IPS DF 4.7 (cell line): ENCODE data around the gene TFDP1.

ENCODE experiments used
- DNase-seq: peaks from one replicate; pipeline ENCODE4 v3.0.0-alpha.2; 2013; ENCODE audit warnings: low spot score; ENCODE audit errors: extremely low read depth

TFDP1 gene

DNA sequence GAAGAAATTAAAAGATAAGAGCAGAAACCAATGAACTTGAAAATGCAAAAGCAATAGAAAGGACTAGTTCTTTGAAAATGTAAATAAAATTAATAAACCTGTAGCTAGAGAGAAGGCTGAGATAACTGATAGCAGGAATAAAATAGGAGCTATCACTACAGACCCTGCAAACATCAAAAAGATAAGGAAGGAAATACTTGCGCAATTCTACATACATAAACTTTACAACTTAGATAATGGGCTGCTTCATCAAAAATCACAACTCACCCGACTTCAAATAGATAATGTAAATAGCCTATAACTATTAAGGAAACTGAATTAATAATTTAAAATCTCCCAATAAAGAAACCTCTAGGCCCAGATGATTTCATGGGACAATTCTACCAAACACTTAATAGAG is 77.0 kb downstream of the TFDP1 start:
- DNase-seq, result no peak

DNA sequence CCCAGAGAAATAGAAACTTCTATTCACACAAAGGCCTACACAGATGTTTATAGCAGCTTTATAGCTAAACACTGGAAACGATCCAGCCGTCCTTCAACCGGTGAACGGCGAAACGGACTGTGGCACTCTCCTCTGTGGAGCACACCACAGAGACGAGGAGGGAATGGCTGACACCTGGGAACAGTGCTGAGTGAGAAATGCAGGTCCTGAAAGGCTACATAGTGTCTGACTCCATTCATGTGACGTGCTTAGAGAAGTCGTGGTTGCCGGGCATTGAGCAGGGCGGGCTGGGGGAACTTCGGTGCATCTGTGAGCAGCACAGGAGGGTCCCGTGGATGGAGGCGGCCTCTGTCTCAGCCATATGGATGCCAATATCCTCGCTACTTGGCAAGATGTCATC is 79.4 kb downstream of the TFDP1 start:
- DNase-seq, result no peak

DNA sequence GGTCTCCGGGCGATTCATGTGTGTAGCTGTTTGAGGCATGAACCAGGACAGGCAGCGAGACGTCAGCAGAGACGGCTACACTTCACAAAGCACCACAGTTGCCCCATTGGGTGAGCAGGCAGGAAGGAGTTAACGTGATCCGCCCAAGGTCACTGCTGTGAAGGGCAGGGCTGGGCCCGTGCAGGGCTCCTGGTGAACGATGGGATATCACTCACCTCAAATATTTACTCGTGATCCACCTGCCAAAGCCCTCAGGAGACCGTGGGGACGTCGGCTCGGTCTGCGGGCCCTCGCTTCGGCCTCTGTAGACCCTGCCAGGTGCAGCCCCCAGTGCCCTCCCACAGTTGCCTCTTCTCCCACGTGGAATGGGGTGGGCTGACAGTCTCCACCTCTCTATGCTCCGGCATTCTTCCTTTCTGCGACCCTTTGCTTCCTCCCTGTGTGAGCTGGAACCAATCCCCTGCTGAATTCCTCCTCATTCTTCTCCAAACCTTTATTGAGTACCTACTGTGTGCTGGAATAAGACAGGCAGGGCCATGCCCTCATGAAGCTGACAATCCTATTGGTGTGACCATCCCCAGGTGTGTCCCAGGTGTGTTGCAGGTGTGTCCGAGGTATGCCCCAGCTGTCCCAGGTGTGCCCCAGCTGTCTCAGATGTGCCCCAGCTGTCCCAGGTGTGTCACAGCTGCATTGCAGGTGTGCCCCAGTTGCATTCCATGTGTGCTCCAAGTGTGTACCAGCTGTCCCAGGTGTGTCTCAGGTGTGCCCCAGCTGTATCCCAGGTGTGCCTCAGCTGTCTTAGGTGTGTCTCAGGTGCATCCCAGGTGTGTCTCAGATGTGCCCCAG is 80.4 kb downstream of the TFDP1 start:
- DNase-seq, result no peak

DNA sequence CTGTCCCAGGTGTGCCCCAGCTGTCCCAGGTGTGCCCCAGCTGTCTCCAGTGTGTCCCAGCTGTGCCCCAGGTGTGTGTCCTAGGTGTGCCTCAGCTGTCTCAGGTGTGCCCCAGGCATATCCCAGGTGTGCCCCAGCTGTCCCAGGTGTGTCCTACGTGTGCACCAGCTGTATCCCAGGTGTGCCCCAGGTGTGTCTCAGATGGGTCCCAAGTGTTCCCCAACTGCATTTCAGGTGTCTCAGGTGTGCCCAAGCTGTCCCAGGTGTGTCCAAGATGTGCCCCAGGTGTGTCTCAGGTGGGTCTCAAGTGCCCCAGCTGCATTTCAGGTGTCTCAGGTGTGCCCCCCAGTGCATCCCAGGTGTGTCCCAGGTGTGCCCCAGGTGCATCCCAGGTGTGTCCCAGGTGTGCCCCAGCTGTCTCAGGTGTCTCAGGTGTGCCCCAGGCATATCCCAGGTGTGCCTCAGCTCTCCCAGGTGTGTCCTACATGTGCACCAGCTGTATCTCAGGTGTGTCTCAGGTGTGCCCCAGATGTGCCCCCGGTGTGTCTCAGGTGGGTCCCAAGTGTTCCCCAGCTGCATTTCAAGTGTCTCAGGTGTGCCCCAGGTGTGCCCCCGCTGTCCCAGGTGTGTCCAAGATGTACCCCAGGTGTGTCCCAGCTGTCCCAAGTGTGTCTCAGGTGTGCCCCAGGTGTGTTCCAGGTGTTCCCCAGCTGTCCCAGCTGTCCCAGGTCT is 81.2 kb downstream of the TFDP1 start:
- no peak for DNase-seq

DNA sequence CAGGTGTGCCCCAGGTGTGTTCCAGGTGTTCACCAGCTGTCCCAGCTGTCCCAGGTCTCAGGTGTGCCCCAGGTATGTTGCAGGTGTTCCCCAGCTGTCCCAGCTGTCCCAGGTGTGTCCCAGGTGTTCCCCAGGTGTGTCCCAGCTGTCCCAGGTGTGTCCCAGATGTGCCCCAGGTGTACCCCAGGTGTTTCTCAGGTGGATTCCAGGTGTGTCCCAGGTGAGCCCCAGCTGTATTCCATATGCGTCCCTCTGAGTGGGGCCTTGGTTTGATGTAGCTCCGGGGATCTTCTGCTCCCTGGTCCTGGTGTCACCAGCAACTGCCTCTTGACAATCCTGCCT is 81.7 kb downstream of the TFDP1 start:
- DNase-seq, result no peak

DNA sequence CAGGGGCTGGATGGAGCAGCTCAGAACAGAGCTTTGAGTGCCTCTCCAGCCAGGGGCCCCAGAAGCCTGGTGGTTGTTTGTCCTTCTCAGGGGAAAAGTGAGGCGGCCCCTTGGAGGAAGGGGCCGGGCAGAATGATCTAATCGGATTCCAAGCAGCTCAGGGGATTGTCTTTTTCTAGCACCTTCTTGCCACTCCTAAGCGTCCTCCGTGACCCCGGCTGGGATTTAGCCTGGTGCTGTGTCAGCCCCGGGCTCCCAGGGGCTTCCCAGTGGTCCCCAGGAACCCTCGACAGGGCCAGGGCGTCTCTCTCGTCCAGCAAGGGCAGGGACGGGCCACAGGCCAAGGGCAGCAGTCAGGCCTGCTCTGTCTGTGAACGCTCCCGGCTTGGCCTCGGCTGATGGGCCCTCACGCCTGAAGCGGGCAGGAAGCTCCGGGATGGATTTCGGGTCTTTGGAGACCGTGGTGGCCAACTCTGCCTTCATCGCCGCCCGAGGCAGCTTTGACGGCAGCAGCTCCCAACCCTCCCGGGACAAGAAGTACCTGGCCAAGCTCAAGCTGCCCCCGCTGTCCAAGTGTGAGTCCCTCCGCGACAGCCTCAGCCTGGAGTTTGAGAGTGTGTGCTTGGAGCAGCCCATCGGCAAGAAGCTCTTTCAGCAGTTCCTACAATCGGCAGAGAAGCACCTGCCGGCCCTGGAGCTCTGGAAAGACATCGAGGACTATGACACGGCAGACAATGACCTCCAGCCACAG is 82.6 kb downstream of the TFDP1 start, which contains the start of gene GRK1:
Gene GRK1 (plus strand): TSS at position 269 of the 751 bp plus-strand sequence. CDS start 168 bp downstream, at position 437.
- no peak for DNase-seq

DNA sequence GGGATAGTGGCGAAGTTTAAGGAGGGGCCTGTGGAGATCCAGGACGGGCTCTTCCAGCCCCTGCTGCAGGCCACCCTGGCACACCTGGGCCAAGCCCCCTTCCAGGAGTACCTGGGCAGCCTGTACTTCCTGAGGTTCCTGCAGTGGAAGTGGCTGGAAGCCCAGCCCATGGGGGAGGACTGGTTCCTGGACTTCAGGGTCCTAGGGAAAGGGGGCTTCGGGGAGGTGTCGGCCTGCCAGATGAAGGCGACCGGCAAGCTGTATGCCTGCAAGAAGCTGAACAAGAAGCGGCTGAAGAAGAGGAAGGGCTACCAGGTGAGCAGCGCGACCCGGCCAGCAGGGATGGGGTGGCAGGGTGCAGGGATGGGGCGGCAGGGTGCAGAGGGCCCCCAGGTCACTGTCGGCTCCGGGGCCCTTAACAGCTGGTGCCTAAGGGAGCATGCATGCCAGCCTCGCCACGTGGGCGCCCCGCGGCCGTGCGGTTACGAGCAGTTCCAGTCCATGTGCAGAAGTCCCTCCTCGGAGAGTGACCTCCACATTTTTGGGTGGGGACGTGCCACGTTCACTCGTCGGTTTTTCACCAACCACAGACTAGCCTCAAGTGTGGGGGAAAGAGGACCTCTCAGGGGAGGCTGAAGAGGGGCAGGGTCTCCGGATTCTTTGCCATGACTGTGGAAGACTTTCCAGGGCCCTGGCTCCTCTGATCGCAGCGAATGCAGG is 83.4 kb downstream of the TFDP1 start:
- no peak for DNase-seq

DNA sequence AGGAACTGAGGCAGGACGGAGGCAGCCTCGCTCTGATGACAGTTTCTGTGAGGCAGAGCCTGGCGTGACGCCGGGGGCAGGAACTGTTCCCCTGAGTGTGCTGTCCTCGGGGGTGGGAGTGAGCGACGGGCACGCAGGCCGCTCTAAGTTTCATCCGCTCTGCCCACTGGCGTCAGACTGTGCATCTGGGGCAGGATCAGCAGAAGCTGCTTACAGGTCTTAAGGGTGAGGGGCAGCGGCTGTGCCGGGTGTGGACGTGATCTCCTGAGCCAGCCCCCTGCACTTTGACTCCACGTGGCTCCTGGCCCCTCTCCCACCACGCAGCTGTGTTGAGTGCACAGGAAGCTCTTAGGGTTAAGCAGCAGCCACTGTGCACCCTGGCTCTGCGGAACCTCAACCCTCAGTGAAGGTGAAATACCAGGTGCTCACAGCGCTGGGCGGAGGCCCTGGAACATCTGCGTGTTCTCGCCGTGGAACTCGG is 84.0 kb downstream of the TFDP1 start:
- DNase-seq, result no peak

DNA sequence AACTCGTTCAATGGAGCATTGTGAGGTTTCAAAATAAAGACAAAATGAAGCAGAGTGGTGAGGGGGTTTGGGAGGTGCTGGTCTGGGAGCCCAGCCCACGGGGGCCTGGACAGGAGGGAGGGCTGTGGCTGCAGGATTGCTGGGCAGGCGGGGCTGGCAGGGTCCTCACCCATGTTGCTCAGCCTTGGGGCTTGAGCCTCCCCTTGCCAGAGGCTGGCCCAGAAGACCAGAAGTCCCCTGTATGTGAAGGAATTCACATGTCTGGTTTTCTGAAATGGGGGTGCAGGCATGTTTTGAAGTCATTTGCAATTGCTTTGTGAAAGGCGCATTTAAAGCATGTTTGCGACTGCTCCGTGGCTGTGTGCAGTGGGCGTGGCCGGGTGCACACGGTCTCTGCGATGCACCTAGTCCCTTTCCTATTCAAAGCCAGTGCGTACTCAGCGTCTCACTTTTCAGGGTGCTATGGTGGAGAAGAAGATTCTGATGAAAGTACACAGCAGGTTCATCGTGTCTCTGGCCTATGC is 84.7 kb downstream of the TFDP1 start:
- DNase-seq, result no peak

DNA sequence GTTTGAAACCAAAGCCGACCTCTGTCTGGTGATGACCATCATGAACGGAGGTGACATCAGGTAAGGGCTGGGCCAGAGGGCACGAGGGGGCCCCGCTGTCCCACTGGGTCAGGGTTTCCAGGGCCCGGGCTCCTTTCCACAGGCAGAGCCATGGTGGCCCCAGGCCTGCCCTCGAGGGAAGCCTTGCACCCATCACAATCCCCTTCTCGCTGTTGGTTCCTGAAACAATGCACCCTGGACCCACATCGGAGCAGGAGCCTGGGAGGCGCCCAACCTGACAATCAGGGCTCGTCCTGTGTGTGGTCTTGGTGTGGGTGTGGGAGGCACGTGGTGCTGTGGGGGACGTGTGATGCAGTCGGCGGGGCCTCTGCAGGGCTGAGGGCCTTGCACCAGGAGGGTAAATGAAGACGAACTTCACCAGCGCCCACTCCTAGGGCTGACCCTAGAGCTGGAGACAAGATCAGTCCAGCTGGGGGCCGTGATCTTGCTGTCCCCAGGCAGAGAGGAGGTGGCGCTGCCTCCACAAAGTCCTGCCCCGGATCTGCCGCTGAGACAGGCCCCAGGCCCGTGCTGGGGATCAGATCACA is 85.3 kb downstream of the TFDP1 start:
- no peak for DNase-seq

DNA sequence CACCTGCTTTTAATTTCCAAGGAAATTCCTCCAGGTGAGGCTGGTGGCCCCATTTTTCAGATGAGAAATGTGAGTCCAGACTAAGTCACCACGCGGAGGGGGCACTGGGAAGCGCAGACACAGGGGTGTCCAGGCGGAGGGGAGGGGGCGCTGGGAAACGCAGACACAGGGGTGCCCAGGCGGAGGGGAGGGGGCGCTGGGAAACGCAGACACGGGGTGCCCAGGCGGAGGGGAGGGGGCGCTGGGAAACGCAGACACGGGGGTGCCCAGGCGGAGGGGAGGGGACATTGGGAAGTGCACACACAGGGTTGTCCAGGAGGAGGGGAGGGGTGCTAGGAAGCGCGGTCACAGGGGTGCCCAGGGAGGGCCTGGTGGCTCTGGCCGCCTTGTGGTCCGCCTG is 86.0 kb downstream of the TFDP1 start:
- no peak for DNase-seq

DNA sequence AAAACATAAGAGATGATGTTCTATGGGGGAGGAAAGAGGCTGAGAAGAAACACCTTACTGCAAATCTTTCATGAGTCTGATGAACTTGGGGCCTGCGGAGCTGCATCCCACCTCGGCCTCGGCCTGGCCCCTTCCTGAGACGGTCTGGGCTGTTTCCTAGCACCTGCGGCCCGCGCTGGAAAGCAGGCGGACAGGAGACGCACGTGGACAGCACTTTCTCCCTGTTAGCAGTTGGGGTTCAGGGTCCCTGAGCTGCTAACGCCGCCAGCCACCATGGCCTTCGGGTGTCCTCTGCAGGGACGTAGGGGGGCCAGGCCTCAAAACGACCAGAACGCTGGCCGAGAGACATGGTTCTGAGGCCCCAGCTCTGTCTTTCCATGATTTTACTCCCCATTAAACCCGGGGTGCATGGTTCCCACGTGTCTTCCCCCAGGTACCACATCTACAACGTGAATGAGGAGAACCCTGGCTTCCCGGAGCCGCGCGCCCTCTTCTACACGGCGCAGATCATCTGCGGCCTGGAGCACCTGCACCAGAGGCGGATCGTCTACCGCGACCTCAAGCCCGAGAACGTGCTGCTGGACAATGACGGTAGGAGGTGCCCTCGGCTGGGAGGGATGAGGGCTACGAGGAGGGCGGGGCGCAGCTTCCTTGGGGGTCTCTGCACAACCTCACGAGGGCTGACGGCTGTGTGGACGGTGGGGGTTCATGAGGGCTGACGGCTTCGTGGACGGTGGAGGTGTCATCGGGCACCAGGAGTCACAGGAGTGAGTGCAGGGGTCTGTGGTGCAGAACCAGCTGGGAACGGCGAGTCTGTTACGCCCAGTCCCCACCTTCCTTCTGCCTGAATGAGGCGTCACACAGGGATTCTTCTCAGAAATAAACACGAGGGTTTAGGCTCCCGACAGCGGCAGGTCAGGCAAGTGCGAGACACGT is 86.8 kb downstream of the TFDP1 start:
- DNase-seq, result no peak

DNA sequence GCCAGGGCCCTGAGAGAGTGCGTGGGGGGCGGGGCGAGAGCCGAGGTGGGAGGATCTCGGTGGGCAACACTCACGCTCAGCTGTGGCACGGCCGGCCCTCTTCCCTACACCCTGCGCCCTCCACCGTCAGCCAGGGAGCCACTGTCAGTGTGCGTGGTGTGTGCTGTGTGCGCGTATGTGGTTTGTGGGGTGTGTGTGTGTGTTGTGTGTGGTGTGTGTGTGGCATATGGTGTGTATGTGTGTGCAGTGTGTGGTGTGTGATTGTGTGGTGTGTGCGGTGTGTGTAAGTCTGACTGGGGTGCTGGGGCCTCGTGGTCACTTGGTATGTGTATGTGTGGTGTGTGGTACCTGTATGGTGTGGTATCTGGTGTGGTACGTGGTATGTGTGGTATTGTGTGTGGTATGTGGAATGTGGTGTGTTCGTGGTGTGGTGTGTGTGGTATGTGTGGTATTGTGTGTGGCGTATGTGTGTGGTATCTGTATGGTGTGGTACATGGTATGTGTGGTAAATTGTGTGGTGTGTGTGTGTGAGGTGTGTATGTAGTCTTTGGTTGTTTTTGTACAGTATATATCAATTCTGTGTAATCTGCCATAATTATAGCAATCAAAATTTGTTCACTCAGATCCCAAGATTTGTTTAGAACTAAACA is 87.6 kb downstream of the TFDP1 start:
- no peak for DNase-seq
